ENCODE data around the gene L1CAM.

The L1CAM gene

GRCh38 chrX:153903991-153904957, 18.3 kb upstream of the L1CAM start, which contains the start of gene AVPR2:
AVPR2 (plus strand) TSS chrX:153904673; CDS start chrX:153905146, 473 bp downstream.
- DNase-seq (ENCODE audit: low read depth in 4 of 4, low spot score in 1 of 4), result no peak

- DNase-seq (ENCODE audit: low read depth in 4 of 4, low spot score in 1 of 4), result no peak
Observed at GRCh38 chrX:153903238-153903980, 17.4 kb upstream of the L1CAM start.

- no peak for DNase-seq (ENCODE audit: low read depth in 4 of 4, low spot score in 1 of 4)
Observed at GRCh38 chrX:153902385-153902784, 16.4 kb upstream of the L1CAM start.

GRCh38 chrX:153901753-153902140, 15.8 kb upstream of the L1CAM start:
- DNase-seq (ENCODE audit: low read depth in 4 of 4, low spot score in 1 of 4), result no peak

- peak in 1 of 4 experiments; percentile 39 for DNase-seq (ENCODE audit: low read depth in 4 of 4, low spot score in 1 of 4)
Observed at GRCh38 chrX:153900831-153901752, 15.1 kb upstream of the L1CAM start.

GRCh38 chrX:153897899-153898298, 11.9 kb upstream of the L1CAM start:
- DNase-seq (ENCODE audit: low read depth in 4 of 4, low spot score in 1 of 4), result no peak

GRCh38 chrX:153889123-153889522, 3.1 kb upstream of the L1CAM start:
- no peak for DNase-seq (ENCODE audit: low read depth in 4 of 4, low spot score in 1 of 4)

GRCh38 chrX:153888344-153888743, 2.4 kb upstream of the L1CAM start:
- DNase-seq (ENCODE audit: low read depth in 4 of 4, low spot score in 1 of 4), result no peak

- no peak for DNase-seq (ENCODE audit: low read depth in 4 of 4, low spot score in 1 of 4)
Observed at GRCh38 chrX:153887385-153887784, 1.4 kb upstream of the L1CAM start.

GRCh38 chrX:153886915-153887314, 942 bp upstream of the L1CAM start:
- DNase-seq (ENCODE audit: low read depth in 4 of 4, low spot score in 1 of 4), result no peak

- DNase-seq (ENCODE audit: low read depth in 4 of 4, low spot score in 1 of 4), result no peak
Observed at GRCh38 chrX:153885208-153885787, 675 bp downstream of the L1CAM start.

- DNase-seq (ENCODE audit: low read depth in 4 of 4, low spot score in 1 of 4), result no peak
Observed at GRCh38 chrX:153884590-153884989, 1.4 kb downstream of the L1CAM start.

GRCh38 chrX:153884136-153884535, 1.8 kb downstream of the L1CAM start:
- no peak for DNase-seq (ENCODE audit: low read depth in 4 of 4, low spot score in 1 of 4)

- DNase-seq (ENCODE audit: low read depth in 4 of 4, low spot score in 1 of 4), result no peak
Observed at GRCh38 chrX:153883163-153883843, 2.7 kb downstream of the L1CAM start.

- DNase-seq (ENCODE audit: low read depth in 4 of 4, low spot score in 1 of 4), result no peak
Observed at GRCh38 chrX:153882557-153882956, 3.4 kb downstream of the L1CAM start.

GRCh38 chrX:153882086-153882498, 3.9 kb downstream of the L1CAM start:
- DNase-seq (ENCODE audit: low read depth in 4 of 4, low spot score in 1 of 4), result no peak

GRCh38 chrX:153881281-153881680, 4.7 kb downstream of the L1CAM start:
- no peak for DNase-seq (ENCODE audit: low read depth in 4 of 4, low spot score in 1 of 4)

GRCh38 chrX:153880440-153880815, 5.5 kb downstream of the L1CAM start:
- DNase-seq (ENCODE audit: low read depth in 4 of 4, low spot score in 1 of 4), result no peak

- DNase-seq (ENCODE audit: low read depth in 4 of 4, low spot score in 1 of 4), result no peak
Observed at GRCh38 chrX:153879741-153880439, 6.1 kb downstream of the L1CAM start.

Measured in stimulated activated CD4-positive, alpha-beta T cell treated with anti-CD3 and anti-CD28 coated beads, Interleukin-1b, Interleukin-23, amount 100 ng/mL, for 24 hours (primary cell).